Psoas muscle (tissue), 8 donors: ENCODE data around the gene LEFTY1. TPM values are rescaled to one million over a fixed set of nuclear protein-coding genes. Genes with fewer than 3 reads are reported as not detected.
"Not testable (repeated sequence)": the region's sequence is repeated elsewhere in the genome, so short reads cannot be mapped to it uniquely, and the experiment has no call there.

ENCODE experiments used
- ATAC-seq, 4 donors: fragments of 200-7000 bp; cut with Tn5 transposase; one replicate each; pipeline ENCODE4 v1.9.1; 2020; ENCODE audit warnings: moderate library complexity in 3 of 4, mild to moderate bottlenecking in 2 of 4
- DNase-seq, 2 donors: peaks; one replicate each; pipeline ENCODE4 v3.0.0-alpha.2; 2020
- H3K27ac ChIP-seq: fragments of 200-600 bp; one replicate; pipeline ENCODE4 v1.8.0; 2022
- H3K27me3 ChIP-seq, 3 donors: fragments of 200-600 bp in 1 of 3; one replicate each; pipeline versions ENCODE4 v1.6.1 to v1.8.0; 2013 to 2022; ENCODE audit warnings: low read length in 2 of 3, mild to moderate bottlenecking in 2 of 3, moderate library complexity in 1 of 3; ENCODE audit not compliant: insufficient read depth in 3 of 3
- H3K36me3 ChIP-seq, 2 donors: fragments of 200-600 bp in 1 of 2; one replicate each; pipeline versions ENCODE4 v1.6.1 to v1.8.0; 2013 to 2022; ENCODE audit warnings: low read depth in 1 of 2, mild to moderate bottlenecking in 1 of 2, moderate library complexity in 1 of 2; ENCODE audit not compliant: insufficient read depth in 1 of 2
- H3K4me1 ChIP-seq: fragments of 200-600 bp; one replicate; pipeline ENCODE4 v1.8.0; 2022
- H3K4me3 ChIP-seq: fragments of 200-600 bp; one replicate; pipeline ENCODE4 v1.8.0; 2022; ENCODE audit warnings: mild to moderate bottlenecking
- H3K9me3 ChIP-seq: fragments of 200-600 bp; one replicate; pipeline ENCODE4 v1.8.0; 2022
- WGBS, 3 donors: extraction: QIAGEN DNeasy Blood & Tissue Kit; methylation state at CpG; one replicate each; pipeline versions ENCODE4 v1.1.6 to v1.1.7; 2013; 5-methylcytosine and 5-hydroxymethylcytosine counted together
- intact Hi-C, 2 donors: fragments of 100-400 bp; cut with DNase I; formaldehyde crosslinking; loops; one replicate each; pipeline versions ENCODE4 v1.11.0 to v1.14.2; 2022
- long read RNA-seq, 2 donors: library from polyadenylated mRNA; unstranded; transcript quantifications; one replicate each; pipeline ENCODE4 v2.0.0, GENCODE V29; 2021
- polyA plus RNA-seq, 3 donors: library from polyadenylated mRNA; stranded (reverse); fragments of 200-250 nt; gene quantifications; one replicate each; pipeline ENCODE4 v1.2.3, GENCODE V29; 2013
- total RNA-seq, 4 donors: library from RNA; stranded (reverse); fragmentation: NEBNext Ultra II Directional in 2 of 4; extraction: Animal tissue kit (Norgen Biotek cat#: 25700) in 2 of 4; gene quantifications; one replicate each; pipeline versions ENCODE4 v1.2.1 to v1.2.4, GENCODE V29; 2021 to 2023
- TF ChIP-seq, protein P1 (sequence below): fragments of 200-600 bp; IDR thresholded peaks from one replicate; pipeline ENCODE4 v1.8.0; 2022; ENCODE audit warnings: antibody characterized with exemption
- donor health status: healthy with polysubstance abuse.
- donor health status: DM: no; HTN: no; CAD: no; lungs with moderate emphysema.
- donor health status: Bipolar disorder and iron deficiency.
- donor health status: healthy.
- donor health status: DM: yes; HTN: yes; CAD: no.
- donor health status: DM: no; HTN: no; CAD: no.
- donor health status: DM: no; HTN: no; CAD: no.
- donor health status: DM: yes; HTN: yes; CAD: no.

Gene LEFTY1, protein sequence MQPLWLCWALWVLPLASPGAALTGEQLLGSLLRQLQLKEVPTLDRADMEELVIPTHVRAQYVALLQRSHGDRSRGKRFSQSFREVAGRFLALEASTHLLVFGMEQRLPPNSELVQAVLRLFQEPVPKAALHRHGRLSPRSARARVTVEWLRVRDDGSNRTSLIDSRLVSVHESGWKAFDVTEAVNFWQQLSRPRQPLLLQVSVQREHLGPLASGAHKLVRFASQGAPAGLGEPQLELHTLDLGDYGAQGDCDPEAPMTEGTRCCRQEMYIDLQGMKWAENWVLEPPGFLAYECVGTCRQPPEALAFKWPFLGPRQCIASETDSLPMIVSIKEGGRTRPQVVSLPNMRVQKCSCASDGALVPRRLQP
- total RNA-seq, result under 1 TPM in 1 of 4 donors, not detected in 3; 0.26 TPM
- under 1 TPM in 2 of 3 donors, not detected in 1; 0.08 to 0.13 TPM for polyA plus RNA-seq
- long read RNA-seq, donor 1, result 0 reads
- long read RNA-seq, donor 2, result 0 reads

DNA sequence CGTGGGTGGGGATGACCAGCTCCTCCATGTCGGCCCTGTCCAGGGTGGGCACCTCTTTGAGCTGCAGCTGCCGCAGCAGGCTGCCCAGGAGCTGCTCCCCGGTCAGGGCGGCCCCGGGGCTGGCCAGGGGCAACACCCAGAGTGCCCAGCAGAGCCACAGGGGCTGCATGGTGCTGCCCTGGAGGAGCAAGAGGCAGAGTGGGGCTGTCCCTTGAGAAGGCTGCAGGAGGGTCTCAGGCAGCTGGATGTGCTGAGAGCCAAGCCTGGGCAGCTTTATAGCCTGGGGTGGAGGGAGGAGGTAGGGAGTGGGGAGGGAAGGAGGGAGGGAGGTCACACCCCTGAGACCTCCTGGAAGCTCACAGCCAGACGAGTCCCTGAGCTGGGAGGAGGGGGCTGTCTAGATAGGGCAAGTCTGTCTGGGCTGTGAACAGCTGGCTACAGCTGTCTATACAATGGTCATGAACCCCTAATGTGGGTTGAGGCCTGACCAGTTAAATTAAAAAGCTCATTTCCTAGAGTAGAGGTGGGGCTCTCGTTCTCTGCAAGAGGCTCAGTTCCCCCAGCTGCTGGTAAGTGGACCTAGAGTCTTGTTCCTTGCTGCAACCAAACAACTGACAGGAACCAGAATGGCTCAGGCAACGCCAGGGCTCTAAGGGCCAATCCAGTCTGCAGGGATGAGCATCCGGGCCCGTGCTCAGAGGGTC lies at the start of gene LEFTY1:
Gene LEFTY1 (minus strand): TSS at position 249 of the 704 bp plus-strand sequence. CDS start 80 bp downstream, at position 169.
- ATAC-seq, result no peak
- H3K27ac ChIP-seq, result no peak within 1 kb of the TSS
- peaks cover 0 to 10% (median 1%) of the 10 kb centered on the region in 3 donors for H3K27me3 ChIP-seq
- 68 to 76% (median 69%) methylated on average over 11 of the region's 11 CpGs for WGBS, 3 donors
- peak in 1 of 2 donors; percentile 23 for DNase-seq
- H3K4me1 ChIP-seq, result no peaks in the 10 kb centered on the region
- no peaks in the 10 kb centered on the region for H3K9me3 ChIP-seq
- no peaks in the 10 kb centered on the region for H3K36me3 ChIP-seq
- H3K4me3 ChIP-seq, result no peak within 1 kb of the TSS
- TF ChIP-seq, protein P1, sequence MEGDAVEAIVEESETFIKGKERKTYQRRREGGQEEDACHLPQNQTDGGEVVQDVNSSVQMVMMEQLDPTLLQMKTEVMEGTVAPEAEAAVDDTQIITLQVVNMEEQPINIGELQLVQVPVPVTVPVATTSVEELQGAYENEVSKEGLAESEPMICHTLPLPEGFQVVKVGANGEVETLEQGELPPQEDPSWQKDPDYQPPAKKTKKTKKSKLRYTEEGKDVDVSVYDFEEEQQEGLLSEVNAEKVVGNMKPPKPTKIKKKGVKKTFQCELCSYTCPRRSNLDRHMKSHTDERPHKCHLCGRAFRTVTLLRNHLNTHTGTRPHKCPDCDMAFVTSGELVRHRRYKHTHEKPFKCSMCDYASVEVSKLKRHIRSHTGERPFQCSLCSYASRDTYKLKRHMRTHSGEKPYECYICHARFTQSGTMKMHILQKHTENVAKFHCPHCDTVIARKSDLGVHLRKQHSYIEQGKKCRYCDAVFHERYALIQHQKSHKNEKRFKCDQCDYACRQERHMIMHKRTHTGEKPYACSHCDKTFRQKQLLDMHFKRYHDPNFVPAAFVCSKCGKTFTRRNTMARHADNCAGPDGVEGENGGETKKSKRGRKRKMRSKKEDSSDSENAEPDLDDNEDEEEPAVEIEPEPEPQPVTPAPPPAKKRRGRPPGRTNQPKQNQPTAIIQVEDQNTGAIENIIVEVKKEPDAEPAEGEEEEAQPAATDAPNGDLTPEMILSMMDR, result no peak
- intact Hi-C loops, result no loop called here

DNA sequence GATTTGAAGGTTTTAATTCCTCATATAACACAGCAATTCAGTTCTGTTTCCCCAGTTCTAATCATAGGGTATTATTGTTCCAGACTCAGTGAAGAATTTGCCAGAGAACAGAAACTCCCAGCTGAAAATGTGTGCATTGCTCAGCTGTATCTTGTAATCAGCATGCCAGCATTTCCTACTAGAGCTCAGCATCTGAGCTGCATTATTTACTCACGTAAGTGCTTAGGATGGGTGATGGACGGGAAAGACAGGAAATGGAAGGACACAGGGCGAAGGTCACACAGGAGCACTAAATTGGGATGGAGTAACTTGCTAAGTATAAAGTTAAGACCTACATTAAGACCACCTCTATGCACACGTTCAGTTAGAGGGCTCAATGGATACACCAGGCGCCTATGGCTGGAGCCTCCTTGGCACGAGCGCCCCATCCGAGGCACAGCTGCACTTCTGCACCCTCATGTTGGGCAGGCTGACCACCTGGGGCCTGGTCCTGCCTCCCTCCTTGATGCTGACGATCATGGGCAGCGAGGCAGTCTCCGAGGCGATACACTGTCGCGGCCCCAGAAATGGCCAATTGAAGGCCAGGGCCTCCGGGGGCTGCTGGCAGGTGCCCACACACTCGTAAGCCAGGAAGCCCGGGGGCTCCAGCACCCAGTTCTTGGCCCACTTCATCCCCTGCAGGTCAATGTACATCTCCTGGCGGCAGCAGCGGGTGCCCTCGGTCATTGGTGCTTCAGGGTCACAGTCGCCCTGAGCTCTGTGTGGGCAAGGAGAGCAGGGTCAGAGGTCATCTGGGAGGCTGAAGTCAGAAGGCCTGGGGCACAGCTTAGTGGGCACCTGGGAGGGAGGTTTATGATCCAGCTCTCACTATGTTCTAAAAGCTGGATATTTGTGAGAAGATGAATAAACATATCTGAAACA lies 48.4 kb upstream of the LEFTY1 start:
- Histone ChIP-seq H3K9me3 (no peaks in the 10 kb centered on the region), H3K4me3 (no peak overlapping the region), H3K4me1 (peaks cover 6% of the 10 kb centered on the region), H3K36me3 (no peaks in the 10 kb centered on the region), H3K27me3 (no peaks in the 10 kb centered on the region), H3K27ac (no peak overlapping the region)
- DNase-seq (no peak), ATAC-seq (no peak)
- 91 to 93% (median 92%) methylated on average over 21 of the region's 21 CpGs for WGBS, 3 donors
- intact Hi-C loops, result no loop called here
- TF ChIP-seq, protein P1, result no peak

DNA sequence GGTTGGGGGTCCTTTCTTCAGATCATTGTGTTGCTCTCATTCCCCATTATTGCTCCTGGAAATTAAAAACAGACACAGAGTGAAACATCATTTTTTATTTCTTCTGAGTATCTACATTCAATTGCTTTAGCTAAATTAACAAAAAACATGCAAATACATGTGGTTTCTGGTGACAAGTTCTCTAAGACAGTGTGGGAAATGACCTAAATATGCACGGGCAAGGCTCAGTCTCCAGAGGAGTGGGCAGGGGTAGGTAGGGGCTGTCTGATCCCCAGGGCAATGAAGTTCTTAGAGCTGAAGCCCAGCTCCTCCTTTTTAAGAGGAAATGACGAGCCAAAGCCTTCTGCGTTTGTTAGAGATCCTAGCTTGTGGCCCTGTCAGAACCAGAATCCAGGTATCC lies 47.6 kb upstream of the LEFTY1 start:
- Histone ChIP-seq H3K9me3 (no peaks in the 10 kb centered on the region), H3K36me3 (no peaks in the 10 kb centered on the region), H3K27ac (no peak overlapping the region), H3K4me3 (no peak overlapping the region), H3K4me1 (peaks cover 5% of the 10 kb centered on the region), H3K27me3 (no peaks in the 10 kb centered on the region)
- DNase-seq, result no peak
- TF ChIP-seq, protein P1, result no peak
- 75 to 83% (median 77%) methylated on average over 3 of the region's 3 CpGs for WGBS, 3 donors
- ATAC-seq, result no peak
- intact Hi-C loops, result no loop called here

DNA sequence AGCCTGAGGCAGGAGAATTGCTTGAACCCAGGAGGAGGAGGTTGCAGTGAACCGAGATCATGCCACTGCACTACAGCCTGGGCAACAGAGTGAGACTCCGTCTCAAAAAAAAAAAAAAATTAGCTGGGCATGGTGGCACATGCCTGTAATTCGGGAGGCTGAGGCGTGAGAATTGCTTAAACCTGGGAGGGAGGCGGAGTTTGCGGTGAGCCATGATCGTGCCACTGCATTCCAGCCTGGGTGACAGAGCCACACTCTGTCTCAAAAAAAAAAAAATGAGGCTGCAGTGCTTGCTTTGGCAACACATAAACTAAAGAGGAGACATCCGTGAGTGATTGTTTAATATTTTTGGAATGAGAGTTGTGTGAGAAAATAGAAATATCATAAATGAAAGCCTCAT lies 47.1 kb upstream of the LEFTY1 start:
- H3K27me3 ChIP-seq, H3K4me1 ChIP-seq, H3K9me3 ChIP-seq, H3K27ac ChIP-seq, H3K4me3 ChIP-seq, intact Hi-C loops, ATAC-seq, H3K36me3 ChIP-seq, DNase-seq: not testable (repeated sequence)
- WGBS, 3 donors, result 74 to 80% (median 78%) methylated on average over 8 of the region's 8 CpGs
